Measurements from ENCODE around the gene LENG9.

GRCh38 chr19:54492568-54492967, 29.0 kb upstream of the LENG9 start:
- TF ChIP-seq CTCF (IDR thresholded peaks at IDR 0.05; ENCODE audit: low read length): no peak
- no peak for TF ChIP-seq EZH2 (IDR thresholded peaks at IDR 0.05; ENCODE audit: borderline replicate concordance, low read length)

All from OCI-LY1 (cell line).